Right lobe of liver (tissue), 4 donors: Measurements from ENCODE around the gene KIF25.

Experiments used
- CTCF ChIP-seq, 4 donors: fragments of 200-600 bp in 3 of 4; fragments of 450-650 bp in 1 of 4; IDR thresholded peaks; one replicate each; pipeline versions ENCODE4 v1.5.1 to v1.8.0; 2016 to 2022; ENCODE audit warnings: antibody characterized with exemption in 4 of 4, mild to moderate bottlenecking in 2 of 4
- POLR2A ChIP-seq: fragments of 450-650 bp; IDR thresholded peaks from one replicate; pipeline ENCODE4 v1.6.1; 2017; ENCODE audit warnings: antibody characterized with exemption, mild to moderate bottlenecking
- donor health status: DM: no; HTN: no; CAD: no.
- donor health status: DM: no; HTN: no; CAD: no.
- donor health status: DM: no; HTN: yes; CAD: no.

- TF ChIP-seq CTCF (IDR thresholded peaks at IDR 0.05), result no peak
- no peak for TF ChIP-seq POLR2A
Measured at GRCh38 chr6:167949121-167949684, 48.3 kb upstream of the KIF25 start.
